Thoracic aorta (tissue), 2 donors: ENCODE data around the gene ACBD7. TPM values are rescaled to one million over a fixed set of nuclear protein-coding genes. Genes with fewer than 3 reads are reported as not detected.

ENCODE experiments used
- ATAC-seq: fragments of 150-250 bp; one replicate; pipeline ENCODE4 v1.8.0; 2017; ENCODE audit warnings: low read depth; ENCODE audit not compliant: insufficient number of reproducible peaks, low FRiP score
- DNase-seq: peaks from one replicate; pipeline ENCODE4 v3.0.0-alpha.2; 2020; ENCODE audit warnings: low spot score
- H3K27ac ChIP-seq, 2 donors: fragments of 200-600 bp; sonication (generic); 1 replicate in 1 of 2; 2 replicates in 1 of 2; pipeline ENCODE4 v1.5.1; 2016; ENCODE audit warnings: mild to moderate bottlenecking in 2 of 2, moderate library complexity in 2 of 2
- H3K27me3 ChIP-seq: fragments of 200-600 bp; sonication (generic); replicated peaks from 2 replicates; pipeline ENCODE4 v1.6.0; 2016; ENCODE audit warnings: mild to moderate bottlenecking; ENCODE audit not compliant: insufficient read depth
- H3K36me3 ChIP-seq: fragments of 200-600 bp; sonication (generic); one replicate; pipeline ENCODE4 v1.5.1; 2016
- H3K4me1 ChIP-seq, 2 donors: fragments of 200-600 bp; sonication (generic); 1 replicate in 1 of 2; 2 replicates in 1 of 2; pipeline versions ENCODE4 v1.5.1 to v1.6.0; 2016; ENCODE audit warnings: low read depth in 2 of 2, mild to moderate bottlenecking in 1 of 2; ENCODE audit not compliant: control insufficient read depth in 1 of 2
- H3K4me3 ChIP-seq: fragments of 200-600 bp; sonication (generic); 2 replicates; pipeline ENCODE4 v1.5.1; 2016; ENCODE audit warnings: mild to moderate bottlenecking
- H3K9me3 ChIP-seq: fragments of 200-600 bp; sonication (generic); 2 replicates; pipeline ENCODE4 v1.5.1; 2016
- CTCF ChIP-seq: fragments of 200-600 bp; sonication (generic); IDR thresholded peaks from one replicate; pipeline ENCODE4 v1.5.1; 2019; ENCODE audit warnings: antibody characterized with exemption
- total RNA-seq, 2 donors: library from RNA; depleted of rRNA; stranded (reverse); fragments of >200 nt; gene quantifications; one replicate each; pipeline versions ENCODE4 v1.1.0 to v1.2.3, GENCODE V29; 2016

ACBD7 gene
- total RNA-seq, 2 donors from 2014 or later: 0.41 to 0.63 TPM

- DNase-seq (no peak), ATAC-seq (no peak)
- Histone ChIP-seq H3K4me3 (peak overlapping the region; percentile 86), H3K36me3 (peaks cover 4% of the 10 kb centered on the region), H3K4me1 (peaks cover 18 to 28% of the 10 kb centered on the region in 2 donors), H3K27ac (peak overlapping the region; percentile 95 to 97), H3K9me3 (no peaks in the 10 kb centered on the region), H3K27me3 (no peaks in the 10 kb centered on the region)
- TF ChIP-seq CTCF: no peak
Measured at GRCh38 chr10:15096661-15097010, 8.1 kb upstream of the ACBD7 start.

GRCh38 chr10:15092855-15093408 is 4.4 kb upstream of the ACBD7 start:
- H3K4me3 ChIP-seq: no peak overlapping the region
- no peak for DNase-seq
- no peaks in the 10 kb centered on the region for H3K9me3 ChIP-seq
- no peaks in the 10 kb centered on the region for H3K36me3 ChIP-seq
- H3K27me3 ChIP-seq: no peaks in the 10 kb centered on the region
- TF ChIP-seq CTCF: no peak
- H3K4me1 ChIP-seq: peaks cover 5 to 13% of the 10 kb centered on the region in 2 donors
- H3K27ac ChIP-seq: no peak overlapping the region
- ATAC-seq: no peak

GRCh38 chr10:15091418-15091817 is 2.8 kb upstream of the ACBD7 start:
- H3K36me3 ChIP-seq: no peaks in the 10 kb centered on the region
- H3K4me3 ChIP-seq: no peak overlapping the region
- H3K4me1 ChIP-seq: peaks cover 3 to 8% of the 10 kb centered on the region in 2 donors
- H3K27me3 ChIP-seq: no peaks in the 10 kb centered on the region
- no peak for TF ChIP-seq CTCF
- no peak overlapping the region for H3K27ac ChIP-seq
- DNase-seq (no peak), ATAC-seq (no peak)
- no peaks in the 10 kb centered on the region for H3K9me3 ChIP-seq

- Histone ChIP-seq H3K27me3 (no peaks in the 10 kb centered on the region), H3K4me1 (peaks cover 3 to 20% of the 10 kb centered on the region in 2 donors), H3K9me3 (no peaks in the 10 kb centered on the region), H3K4me3 (peak overlapping the region; percentile 75), H3K27ac (peak overlapping the region; percentile 21 to 31), H3K36me3 (no peaks in the 10 kb centered on the region)
- DNase-seq: no peak
- TF ChIP-seq CTCF: no peak
- peak; percentile 82 for ATAC-seq
Measured at GRCh38 chr10:15084502-15084922, 4.1 kb downstream of the ACBD7 start.

- DNase-seq (no peak), ATAC-seq (no peak)
- TF ChIP-seq CTCF: no peak
- H3K36me3 ChIP-seq: no peaks in the 10 kb centered on the region
- peak overlapping the region; percentile 75 for H3K4me3 ChIP-seq
- H3K27ac ChIP-seq: peak overlapping the region; percentile 21 to 31
- no peaks in the 10 kb centered on the region for H3K9me3 ChIP-seq
- peaks cover 3 to 20% of the 10 kb centered on the region in 2 donors for H3K4me1 ChIP-seq
- no peaks in the 10 kb centered on the region for H3K27me3 ChIP-seq
Measured at GRCh38 chr10:15083674-15084501, 4.7 kb downstream of the ACBD7 start.
